ENCODE results near the gene RANBP3.

GRCh38 chr19:5934774-5935472, 43.0 kb downstream of the RANBP3 start:
- TF ChIP-seq GATA3 (IDR thresholded peaks at IDR 0.05; ENCODE audit: low read depth, low read length) (no peak), GATA2 (IDR thresholded peaks at IDR 0.05; ENCODE audit: low read depth, low read length) (0 out of 2 replicates have a peak, but pooled peaks have one; percentile 7)

Measured in SH-SY5Y (cell line).